ENCODE results near the gene HSP90AB1. TPM values are rescaled to one million over a fixed set of nuclear protein-coding genes. Genes with fewer than 3 reads are reported as not detected.

The HSP90AB1 gene
- total RNA-seq, 1 donor from 2014 or later = 914 TPM

DNA sequence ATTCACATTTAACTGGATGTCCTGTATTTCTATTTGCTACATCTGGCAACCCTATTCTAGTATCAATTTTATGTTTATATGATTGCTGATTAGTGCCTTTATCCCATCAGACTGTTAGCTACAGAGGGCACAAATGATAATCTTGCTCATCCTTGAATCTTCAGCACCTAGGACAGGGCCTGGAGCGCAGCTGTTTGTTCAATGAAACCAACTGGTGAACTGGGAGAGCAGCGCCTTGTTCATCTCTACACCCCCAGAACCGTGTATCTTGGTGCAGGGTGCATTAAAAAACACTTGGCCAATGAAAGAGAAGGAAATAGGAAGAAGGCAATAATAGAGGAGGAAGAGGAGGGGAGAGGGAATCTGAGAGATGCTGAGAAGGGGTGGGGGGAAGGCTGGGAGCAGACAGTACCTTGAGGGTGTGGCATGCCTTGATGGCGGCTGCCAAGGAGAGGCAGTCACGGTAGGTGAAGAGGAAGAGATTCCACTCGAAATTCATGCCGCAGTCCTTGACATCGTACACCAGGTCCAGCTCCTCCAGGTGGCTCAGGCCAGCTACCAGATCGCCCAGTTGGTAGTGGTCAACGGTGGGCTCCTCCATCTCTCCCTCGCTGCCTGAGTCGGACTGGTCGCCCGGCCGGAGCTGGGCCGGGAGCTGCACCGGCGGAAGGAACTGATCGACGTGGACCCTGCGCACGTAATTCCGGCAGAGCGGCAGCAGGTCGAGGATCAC is 38.8 kb downstream of the HSP90AB1 start:
- H3K9ac ChIP-seq (ENCODE audit: low read length) = no peak overlapping the region
- no peak for TF ChIP-seq EZH2 (IDR thresholded peaks at IDR 0.05; ENCODE audit: insufficient read depth, low read length)
- TF ChIP-seq, protein P1, sequence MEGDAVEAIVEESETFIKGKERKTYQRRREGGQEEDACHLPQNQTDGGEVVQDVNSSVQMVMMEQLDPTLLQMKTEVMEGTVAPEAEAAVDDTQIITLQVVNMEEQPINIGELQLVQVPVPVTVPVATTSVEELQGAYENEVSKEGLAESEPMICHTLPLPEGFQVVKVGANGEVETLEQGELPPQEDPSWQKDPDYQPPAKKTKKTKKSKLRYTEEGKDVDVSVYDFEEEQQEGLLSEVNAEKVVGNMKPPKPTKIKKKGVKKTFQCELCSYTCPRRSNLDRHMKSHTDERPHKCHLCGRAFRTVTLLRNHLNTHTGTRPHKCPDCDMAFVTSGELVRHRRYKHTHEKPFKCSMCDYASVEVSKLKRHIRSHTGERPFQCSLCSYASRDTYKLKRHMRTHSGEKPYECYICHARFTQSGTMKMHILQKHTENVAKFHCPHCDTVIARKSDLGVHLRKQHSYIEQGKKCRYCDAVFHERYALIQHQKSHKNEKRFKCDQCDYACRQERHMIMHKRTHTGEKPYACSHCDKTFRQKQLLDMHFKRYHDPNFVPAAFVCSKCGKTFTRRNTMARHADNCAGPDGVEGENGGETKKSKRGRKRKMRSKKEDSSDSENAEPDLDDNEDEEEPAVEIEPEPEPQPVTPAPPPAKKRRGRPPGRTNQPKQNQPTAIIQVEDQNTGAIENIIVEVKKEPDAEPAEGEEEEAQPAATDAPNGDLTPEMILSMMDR (IDR thresholded peaks at IDR 0.05; ENCODE audit: insufficient read depth, low read depth, low read length) = no peak
- no peak overlapping the region for H3K4me2 ChIP-seq (ENCODE audit: low read length)
- H3K36me3 ChIP-seq (ENCODE audit: insufficient read depth, low read length) = no peaks in the 10 kb centered on the region
- H3K9me3 Mint-ChIP-seq (ENCODE audit: unreplicated experiment) = peaks cover 2% of the 10 kb centered on the region
- H3K27ac Mint-ChIP-seq (ENCODE audit: unreplicated experiment) = no peak overlapping the region
- no peak overlapping the region for H3K27ac ChIP-seq (ENCODE audit: low read depth, low read length)
- H3K36me3 Mint-ChIP-seq (ENCODE audit: low read depth, unreplicated experiment) = peaks cover 3% of the 10 kb centered on the region
- H3K9me3 ChIP-seq (ENCODE audit: insufficient read depth, low read depth, low read length) = no peaks in the 10 kb centered on the region
- FAIRE-seq = no peak
- no peaks in the 10 kb centered on the region for H3K4me1 Mint-ChIP-seq (ENCODE audit: low read depth, unreplicated experiment)
- no peaks in the 10 kb centered on the region for H4K20me1 ChIP-seq (ENCODE audit: insufficient read depth, low read length)
- DNase-seq (ENCODE audit: low read depth) = no peak
- no peaks in the 10 kb centered on the region for H3K79me2 ChIP-seq (ENCODE audit: insufficient read depth, low read length)
- no peak overlapping the region for H2AFZ ChIP-seq (ENCODE audit: low read depth, low read length)
- H3K4me3 ChIP-seq (ENCODE audit: insufficient read depth, low read depth, low read length) = no peak overlapping the region
- peaks cover 47% of the 10 kb centered on the region for H3K27me3 ChIP-seq (ENCODE audit: insufficient read depth, low read length)
- no peak overlapping the region for H3K4me3 Mint-ChIP-seq (ENCODE audit: unreplicated experiment)
- peaks cover 83% of the 10 kb centered on the region for H3K27me3 Mint-ChIP-seq (ENCODE audit: low read depth, unreplicated experiment)
- no peaks in the 10 kb centered on the region for H3K4me1 ChIP-seq (ENCODE audit: insufficient read depth, low read length)

DNA sequence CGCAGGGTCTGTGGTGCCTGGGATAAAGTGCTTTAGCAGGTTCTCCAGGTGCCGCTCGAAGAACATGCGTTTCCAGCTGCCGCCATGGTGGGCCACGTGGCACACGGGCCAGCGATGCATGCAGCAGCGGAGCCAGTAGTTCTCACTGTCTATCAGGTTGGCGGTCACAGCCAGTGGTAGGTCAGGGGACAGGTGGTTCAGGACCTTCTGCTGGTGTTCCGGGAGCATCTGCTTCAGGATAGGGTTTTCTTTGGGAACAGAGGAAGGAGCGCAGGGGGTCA is 39.3 kb downstream of the HSP90AB1 start:
- H3K4me1 Mint-ChIP-seq (ENCODE audit: low read depth, unreplicated experiment) = no peaks in the 10 kb centered on the region
- H3K4me3 Mint-ChIP-seq (ENCODE audit: unreplicated experiment) = no peak overlapping the region
- Histone ChIP-seq H3K9ac (ENCODE audit: low read length) (no peak overlapping the region), H3K9me3 (ENCODE audit: insufficient read depth, low read depth, low read length) (no peaks in the 10 kb centered on the region), H3K27ac (ENCODE audit: low read depth, low read length) (no peak overlapping the region), H3K79me2 (ENCODE audit: insufficient read depth, low read length) (no peaks in the 10 kb centered on the region), H3K27me3 (ENCODE audit: insufficient read depth, low read length) (peaks cover 43% of the 10 kb centered on the region), H3K4me2 (ENCODE audit: low read length) (no peak overlapping the region), H3K4me3 (ENCODE audit: insufficient read depth, low read depth, low read length) (no peak overlapping the region), H3K4me1 (ENCODE audit: insufficient read depth, low read length) (no peaks in the 10 kb centered on the region), H4K20me1 (ENCODE audit: insufficient read depth, low read length) (no peaks in the 10 kb centered on the region), H2AFZ (ENCODE audit: low read depth, low read length) (no peak overlapping the region), H3K36me3 (ENCODE audit: insufficient read depth, low read length) (no peaks in the 10 kb centered on the region)
- no peak for TF ChIP-seq EZH2 (IDR thresholded peaks at IDR 0.05; ENCODE audit: insufficient read depth, low read length)
- TF ChIP-seq, protein P1 (IDR thresholded peaks at IDR 0.05; ENCODE audit: insufficient read depth, low read depth, low read length) = no peak
- H3K27ac Mint-ChIP-seq (ENCODE audit: unreplicated experiment) = no peak overlapping the region
- peaks cover 2% of the 10 kb centered on the region for H3K9me3 Mint-ChIP-seq (ENCODE audit: unreplicated experiment)
- peaks cover 3% of the 10 kb centered on the region for H3K36me3 Mint-ChIP-seq (ENCODE audit: low read depth, unreplicated experiment)
- DNase-seq (ENCODE audit: low read depth) (no peak), FAIRE-seq (no peak)
- H3K27me3 Mint-ChIP-seq (ENCODE audit: low read depth, unreplicated experiment) = peaks cover 85% of the 10 kb centered on the region

DNA sequence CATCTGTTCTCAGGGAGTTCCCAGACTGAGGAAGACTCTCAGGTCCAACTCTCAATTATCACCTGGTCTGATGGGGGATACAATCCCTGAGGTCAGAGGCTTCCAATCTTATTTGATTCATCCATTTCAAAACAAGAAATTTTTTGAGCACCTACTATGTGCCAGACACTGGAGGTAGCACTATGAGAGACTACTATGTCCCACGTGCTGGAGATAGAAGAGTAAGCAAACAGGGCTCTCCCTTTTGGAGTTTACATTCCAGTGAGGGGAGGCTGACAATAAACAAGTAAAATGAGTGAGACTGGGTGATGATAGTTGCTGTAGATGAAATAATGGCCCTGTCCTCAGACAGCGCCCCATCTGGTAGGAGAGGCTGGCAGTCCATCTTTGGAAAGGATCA is 39.8 kb downstream of the HSP90AB1 start:
- Histone ChIP-seq H3K4me2 (ENCODE audit: low read length) (no peak overlapping the region), H3K4me1 (ENCODE audit: insufficient read depth, low read length) (no peaks in the 10 kb centered on the region), H4K20me1 (ENCODE audit: insufficient read depth, low read length) (no peaks in the 10 kb centered on the region), H3K79me2 (ENCODE audit: insufficient read depth, low read length) (no peaks in the 10 kb centered on the region), H3K36me3 (ENCODE audit: insufficient read depth, low read length) (no peaks in the 10 kb centered on the region), H3K4me3 (ENCODE audit: insufficient read depth, low read depth, low read length) (no peak overlapping the region), H3K27me3 (ENCODE audit: insufficient read depth, low read length) (peaks cover 47% of the 10 kb centered on the region), H2AFZ (ENCODE audit: low read depth, low read length) (no peak overlapping the region), H3K9me3 (ENCODE audit: insufficient read depth, low read depth, low read length) (no peaks in the 10 kb centered on the region), H3K9ac (ENCODE audit: low read length) (no peak overlapping the region), H3K27ac (ENCODE audit: low read depth, low read length) (no peak overlapping the region)
- no peak overlapping the region for H3K4me3 Mint-ChIP-seq (ENCODE audit: unreplicated experiment)
- TF ChIP-seq, protein P1 (IDR thresholded peaks at IDR 0.05; ENCODE audit: insufficient read depth, low read depth, low read length) = no peak
- no peak for TF ChIP-seq EZH2 (IDR thresholded peaks at IDR 0.05; ENCODE audit: insufficient read depth, low read length)
- no peaks in the 10 kb centered on the region for H3K4me1 Mint-ChIP-seq (ENCODE audit: low read depth, unreplicated experiment)
- H3K27me3 Mint-ChIP-seq (ENCODE audit: low read depth, unreplicated experiment) = peaks cover 89% of the 10 kb centered on the region
- FAIRE-seq (no peak), DNase-seq (ENCODE audit: low read depth) (no peak)
- H3K36me3 Mint-ChIP-seq (ENCODE audit: low read depth, unreplicated experiment) = peaks cover 3% of the 10 kb centered on the region
- peaks cover 2% of the 10 kb centered on the region for H3K9me3 Mint-ChIP-seq (ENCODE audit: unreplicated experiment)
- no peak overlapping the region for H3K27ac Mint-ChIP-seq (ENCODE audit: unreplicated experiment)

Data from astrocyte (in vitro differentiated cells and primary cell).